SH-SY5Y (cell line): ENCODE data around the gene ARVCF.

Source experiments
- GATA2 ChIP-seq: IDR thresholded peaks from 2 replicates; pipeline ENCODE4 v1.6.1; 2011; ENCODE audit warnings: mild to moderate bottlenecking, low read depth, low read length
- GATA3 ChIP-seq: IDR thresholded peaks from 2 replicates; pipeline ENCODE4 v1.6.1; 2011; ENCODE audit warnings: low read depth, mild to moderate bottlenecking, low read length, moderate library complexity

- TF ChIP-seq GATA2, result no peak
- TF ChIP-seq GATA3, result no peak
Measured at GRCh38 chr22:20058989-20059770, 42.6 kb upstream of the ARVCF start.
